Body of pancreas (tissue), 4 donors: Measurements from ENCODE around the gene LRR1.

Experiments
- POLR2A ChIP-seq, 3 donors: fragments of 450-650 bp; IDR thresholded peaks; one replicate each; pipeline ENCODE4 v1.6.1; 2016; ENCODE audit warnings: antibody characterized with exemption in 3 of 3, mild to moderate bottlenecking in 2 of 3
- TF ChIP-seq, protein P1 (sequence below), 7 experiments: fragments of 450-650 bp in 4 of 7; fragments of 200-600 bp in 3 of 7; sonication (generic) in 3 of 7; IDR thresholded peaks; one replicate each; pipeline ENCODE4 v1.5.1; 2016 to 2019; ENCODE audit warnings: antibody characterized with exemption in 7 of 7

DNA sequence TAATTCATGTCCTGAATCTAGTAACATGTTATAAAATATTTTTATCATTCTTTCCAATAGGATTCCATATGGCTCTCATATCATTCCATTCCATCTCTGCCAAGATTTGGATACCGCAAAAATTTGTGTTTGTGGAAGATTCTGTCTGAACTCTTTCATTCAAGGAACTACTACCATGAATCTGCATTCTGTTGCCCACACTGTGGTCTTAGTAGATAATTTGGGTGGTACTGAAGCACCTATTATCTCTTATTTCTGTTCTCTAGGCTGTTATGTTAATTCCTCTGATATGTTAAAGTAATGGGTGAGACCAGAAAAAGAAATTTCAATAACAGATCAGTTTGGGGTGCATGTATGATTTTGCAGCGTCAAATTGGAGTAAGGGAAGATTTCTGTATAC lies 15.5 kb downstream of the LRR1 start:
- TF ChIP-seq, protein P1, sequence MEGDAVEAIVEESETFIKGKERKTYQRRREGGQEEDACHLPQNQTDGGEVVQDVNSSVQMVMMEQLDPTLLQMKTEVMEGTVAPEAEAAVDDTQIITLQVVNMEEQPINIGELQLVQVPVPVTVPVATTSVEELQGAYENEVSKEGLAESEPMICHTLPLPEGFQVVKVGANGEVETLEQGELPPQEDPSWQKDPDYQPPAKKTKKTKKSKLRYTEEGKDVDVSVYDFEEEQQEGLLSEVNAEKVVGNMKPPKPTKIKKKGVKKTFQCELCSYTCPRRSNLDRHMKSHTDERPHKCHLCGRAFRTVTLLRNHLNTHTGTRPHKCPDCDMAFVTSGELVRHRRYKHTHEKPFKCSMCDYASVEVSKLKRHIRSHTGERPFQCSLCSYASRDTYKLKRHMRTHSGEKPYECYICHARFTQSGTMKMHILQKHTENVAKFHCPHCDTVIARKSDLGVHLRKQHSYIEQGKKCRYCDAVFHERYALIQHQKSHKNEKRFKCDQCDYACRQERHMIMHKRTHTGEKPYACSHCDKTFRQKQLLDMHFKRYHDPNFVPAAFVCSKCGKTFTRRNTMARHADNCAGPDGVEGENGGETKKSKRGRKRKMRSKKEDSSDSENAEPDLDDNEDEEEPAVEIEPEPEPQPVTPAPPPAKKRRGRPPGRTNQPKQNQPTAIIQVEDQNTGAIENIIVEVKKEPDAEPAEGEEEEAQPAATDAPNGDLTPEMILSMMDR (IDR thresholded peaks at IDR 0.05): no peak
- TF ChIP-seq POLR2A (IDR thresholded peaks at IDR 0.05): no peak
